Neural progenitor cell (in vitro differentiated cells): Measurements from ENCODE around the gene TBRG4.

ENCODE experiments used
- EZH2 ChIP-seq: fragments of 200-600 bp; sonication (generic); IDR thresholded peaks from 2 replicates; pipeline ENCODE4 v1.6.1; 2017; ENCODE audit warnings: antibody characterized with exemption, mild to moderate bottlenecking, moderate library complexity
- EZH2phosphoT487 ChIP-seq: fragments of 200-600 bp; sonication (generic); IDR thresholded peaks from 2 replicates; pipeline ENCODE4 v1.6.1; 2017; ENCODE audit warnings: antibody characterized with exemption
- TF ChIP-seq, protein P1 (sequence below): fragments of 200-600 bp; sonication (generic); IDR thresholded peaks from 2 replicates; pipeline ENCODE4 v1.5.1; 2017; ENCODE audit warnings: antibody characterized with exemption, mild to moderate bottlenecking

DNA sequence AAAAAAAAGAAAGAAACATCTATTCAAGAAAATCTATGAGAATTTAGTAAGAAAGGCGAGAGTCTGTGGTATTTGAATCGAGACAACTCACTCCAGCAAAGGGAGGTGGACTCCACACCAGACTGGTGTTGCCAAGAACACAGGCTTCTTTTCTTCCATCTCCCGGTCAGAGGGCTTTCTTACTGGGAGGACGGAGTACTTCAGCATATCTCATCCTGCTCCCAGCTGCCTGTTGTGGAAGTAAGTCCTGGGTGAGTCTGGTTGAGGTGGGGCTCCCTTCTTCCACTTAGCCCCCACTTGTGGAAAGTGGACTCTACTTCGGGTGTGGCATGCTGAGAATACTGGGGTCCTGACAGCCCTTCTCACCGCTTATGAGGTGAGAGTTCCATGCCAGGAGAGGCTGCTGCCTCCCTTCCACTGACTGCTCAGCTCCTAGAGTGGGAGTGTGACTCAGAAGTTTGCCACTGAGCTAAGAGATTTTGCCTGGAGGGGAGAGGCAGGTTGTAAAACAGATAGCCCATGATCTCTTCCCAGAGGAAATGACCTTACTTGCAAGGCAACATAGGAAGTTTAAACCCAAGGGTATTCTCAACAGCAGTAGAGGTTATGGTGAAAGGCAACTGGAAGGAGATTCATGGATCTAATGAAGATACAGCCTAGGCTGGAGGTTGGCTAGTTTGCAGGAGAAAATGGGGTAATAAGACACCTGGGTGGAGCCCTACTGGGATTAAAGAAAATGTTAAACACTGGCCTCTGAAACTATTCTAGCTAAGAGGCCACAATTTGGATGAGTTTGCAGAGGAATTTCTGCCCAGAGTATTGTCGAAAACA lies 19.2 kb downstream of the TBRG4 start:
- TF ChIP-seq EZH2 (no peak), EZH2phosphoT487 (no peak)
- TF ChIP-seq, protein P1, sequence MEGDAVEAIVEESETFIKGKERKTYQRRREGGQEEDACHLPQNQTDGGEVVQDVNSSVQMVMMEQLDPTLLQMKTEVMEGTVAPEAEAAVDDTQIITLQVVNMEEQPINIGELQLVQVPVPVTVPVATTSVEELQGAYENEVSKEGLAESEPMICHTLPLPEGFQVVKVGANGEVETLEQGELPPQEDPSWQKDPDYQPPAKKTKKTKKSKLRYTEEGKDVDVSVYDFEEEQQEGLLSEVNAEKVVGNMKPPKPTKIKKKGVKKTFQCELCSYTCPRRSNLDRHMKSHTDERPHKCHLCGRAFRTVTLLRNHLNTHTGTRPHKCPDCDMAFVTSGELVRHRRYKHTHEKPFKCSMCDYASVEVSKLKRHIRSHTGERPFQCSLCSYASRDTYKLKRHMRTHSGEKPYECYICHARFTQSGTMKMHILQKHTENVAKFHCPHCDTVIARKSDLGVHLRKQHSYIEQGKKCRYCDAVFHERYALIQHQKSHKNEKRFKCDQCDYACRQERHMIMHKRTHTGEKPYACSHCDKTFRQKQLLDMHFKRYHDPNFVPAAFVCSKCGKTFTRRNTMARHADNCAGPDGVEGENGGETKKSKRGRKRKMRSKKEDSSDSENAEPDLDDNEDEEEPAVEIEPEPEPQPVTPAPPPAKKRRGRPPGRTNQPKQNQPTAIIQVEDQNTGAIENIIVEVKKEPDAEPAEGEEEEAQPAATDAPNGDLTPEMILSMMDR, result no peak
